DND-41 (cell line): Measurements from ENCODE around the gene SHC2.

ENCODE experiments used
- CTCF ChIP-seq: IDR thresholded peaks from 2 replicates; pipeline ENCODE4 v1.5.1; 2012; ENCODE audit warnings: borderline replicate concordance, low read length, moderate library complexity, mild to moderate bottlenecking; ENCODE audit not compliant: poor library complexity, severe bottlenecking; ENCODE audit errors: extremely low read depth
- EZH2 ChIP-seq: IDR thresholded peaks from 3 replicates; pipeline ENCODE4 v1.6.1; 2012; ENCODE audit warnings: borderline replicate concordance, low read depth, mild to moderate bottlenecking, moderate library complexity, low read length, inconsistent platforms; ENCODE audit not compliant: severe bottlenecking

- TF ChIP-seq CTCF (no peak), EZH2 (no peak)
These were observed 85.3 kb downstream of the SHC2 start for GRCh38 chr19:375395-376110.
